ENCODE results near the gene SH3RF3.

- TF ChIP-seq CTCF (IDR thresholded peaks at IDR 0.05 in 2 of 3, conservative IDR thresholded peaks at IDR 0.05 in 1 of 3; ENCODE audit: borderline replicate concordance in 1 of 3, insufficient read depth in 1 of 3, low read depth in 2 of 3, low read length in 2 of 3) (no peak), ZNF274 (IDR thresholded peaks at IDR 0.05; ENCODE audit: low read depth, low read length) (no peak)
Observed at GRCh38 chr2:109268916-109269315, 139.9 kb downstream of the SH3RF3 start.

Measured in HCT116 (cell line).